C4-2B (cell line): ENCODE measurements around the gene LAMA5.

Source experiments
- H3K27ac ChIP-seq: fragments of 450-650 bp; 2 replicates; pipeline ENCODE4 v1.5.1; 2017
- ZFX ChIP-seq: fragments of 450-650 bp; IDR thresholded peaks from 2 replicates; pipeline ENCODE4 v1.6.1; 2017
- TF ChIP-seq, protein P1 (sequence below): fragments of 450-650 bp; conservative IDR thresholded peaks from 2 replicates; pipeline ENCODE4 v1.5.1; 2017; ENCODE audit warnings: mild to moderate bottlenecking

LAMA5 gene

DNA sequence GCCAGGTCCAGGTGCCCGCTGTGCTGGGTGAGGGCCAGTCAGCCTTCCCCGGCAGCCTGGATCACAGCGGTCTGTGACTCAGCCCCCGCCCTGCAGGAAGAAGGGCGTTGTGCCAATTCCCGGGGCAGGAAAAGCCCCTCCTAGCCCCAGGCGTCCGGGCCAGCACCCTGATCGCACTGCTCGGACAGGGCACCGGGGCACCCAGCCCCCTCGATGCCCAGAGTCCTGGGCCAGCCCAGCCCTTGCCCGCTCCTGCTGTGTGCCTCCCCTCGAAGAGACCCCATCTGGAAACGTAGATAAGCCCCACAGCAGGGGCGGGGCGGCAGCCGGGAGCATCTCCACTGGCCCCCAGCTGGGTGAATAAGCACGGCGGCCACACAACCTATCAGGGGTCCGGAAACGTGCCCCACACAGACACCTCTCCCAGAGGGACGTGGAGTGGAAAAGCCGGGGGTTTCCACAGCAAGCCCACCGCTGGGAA, 9.9 kb downstream of the LAMA5 start:
- peak overlapping the region; percentile 98 for H3K27ac ChIP-seq
- no peak for TF ChIP-seq ZFX
- TF ChIP-seq, protein P1, sequence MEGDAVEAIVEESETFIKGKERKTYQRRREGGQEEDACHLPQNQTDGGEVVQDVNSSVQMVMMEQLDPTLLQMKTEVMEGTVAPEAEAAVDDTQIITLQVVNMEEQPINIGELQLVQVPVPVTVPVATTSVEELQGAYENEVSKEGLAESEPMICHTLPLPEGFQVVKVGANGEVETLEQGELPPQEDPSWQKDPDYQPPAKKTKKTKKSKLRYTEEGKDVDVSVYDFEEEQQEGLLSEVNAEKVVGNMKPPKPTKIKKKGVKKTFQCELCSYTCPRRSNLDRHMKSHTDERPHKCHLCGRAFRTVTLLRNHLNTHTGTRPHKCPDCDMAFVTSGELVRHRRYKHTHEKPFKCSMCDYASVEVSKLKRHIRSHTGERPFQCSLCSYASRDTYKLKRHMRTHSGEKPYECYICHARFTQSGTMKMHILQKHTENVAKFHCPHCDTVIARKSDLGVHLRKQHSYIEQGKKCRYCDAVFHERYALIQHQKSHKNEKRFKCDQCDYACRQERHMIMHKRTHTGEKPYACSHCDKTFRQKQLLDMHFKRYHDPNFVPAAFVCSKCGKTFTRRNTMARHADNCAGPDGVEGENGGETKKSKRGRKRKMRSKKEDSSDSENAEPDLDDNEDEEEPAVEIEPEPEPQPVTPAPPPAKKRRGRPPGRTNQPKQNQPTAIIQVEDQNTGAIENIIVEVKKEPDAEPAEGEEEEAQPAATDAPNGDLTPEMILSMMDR, result no peak

GRCh38 chr20:62356589-62357186, 10.4 kb downstream of the LAMA5 start:
- H3K27ac ChIP-seq, result peak overlapping the region; percentile 98
- TF ChIP-seq, protein P1, result no peak
- no peak for TF ChIP-seq ZFX

DNA sequence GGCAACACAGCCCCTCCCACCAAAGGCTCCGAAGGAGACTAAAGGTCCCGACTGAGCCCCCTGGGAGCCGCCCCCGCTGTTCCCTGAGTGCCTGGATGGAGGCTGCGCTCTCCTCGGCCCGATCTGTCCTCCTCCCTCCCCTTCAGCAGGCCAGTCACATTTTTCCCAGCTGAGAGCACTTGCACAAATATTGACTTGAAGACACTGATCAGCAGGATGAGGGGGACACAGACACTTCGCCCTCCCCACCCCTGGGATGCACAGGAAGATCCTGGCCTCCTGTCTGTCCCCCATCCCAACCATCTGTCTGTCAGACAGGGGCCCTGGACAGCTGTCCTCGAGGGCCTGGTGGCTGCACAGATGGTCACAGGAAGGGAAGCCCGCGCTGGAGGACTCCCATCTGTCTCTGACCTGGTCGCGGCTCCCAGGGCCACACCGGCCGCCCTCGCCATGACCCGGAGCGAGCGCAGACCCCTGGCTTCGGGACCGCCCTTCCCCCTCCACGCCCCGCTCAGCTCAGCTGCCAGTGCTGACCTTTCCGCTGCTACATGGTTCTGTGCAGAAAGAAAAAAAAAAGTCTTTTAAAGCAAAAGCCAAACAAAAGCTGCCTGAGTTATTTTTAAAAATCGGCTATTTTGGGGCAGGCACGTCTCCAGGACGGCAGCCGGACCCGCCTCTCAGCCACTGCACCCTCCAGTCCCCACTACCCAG, 11.1 kb downstream of the LAMA5 start:
- H3K27ac ChIP-seq, result peak overlapping the region; percentile 98
- TF ChIP-seq ZFX, result no peak
- TF ChIP-seq, protein P1, result no peak

DNA sequence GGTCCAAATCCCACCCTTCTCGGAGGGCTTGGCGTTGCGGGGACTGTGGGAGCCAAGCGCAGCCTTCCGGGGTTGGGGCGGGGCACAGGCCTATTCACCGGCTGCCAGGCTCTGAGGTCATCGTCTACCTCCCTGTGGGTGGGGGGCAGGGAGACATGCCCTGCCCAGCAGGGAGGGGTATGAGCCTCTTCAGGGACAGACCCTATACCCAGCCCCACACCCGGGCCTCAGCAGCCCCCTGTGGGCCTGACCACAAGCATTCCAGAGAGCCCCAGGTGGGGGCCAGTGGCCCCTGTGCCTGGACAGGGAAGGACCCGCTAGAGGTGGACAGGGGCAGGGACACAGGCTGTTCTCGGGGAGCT, 11.6 kb downstream of the LAMA5 start:
- no peak for TF ChIP-seq ZFX
- TF ChIP-seq, protein P1, result no peak
- peak overlapping the region; percentile 98 for H3K27ac ChIP-seq

DNA sequence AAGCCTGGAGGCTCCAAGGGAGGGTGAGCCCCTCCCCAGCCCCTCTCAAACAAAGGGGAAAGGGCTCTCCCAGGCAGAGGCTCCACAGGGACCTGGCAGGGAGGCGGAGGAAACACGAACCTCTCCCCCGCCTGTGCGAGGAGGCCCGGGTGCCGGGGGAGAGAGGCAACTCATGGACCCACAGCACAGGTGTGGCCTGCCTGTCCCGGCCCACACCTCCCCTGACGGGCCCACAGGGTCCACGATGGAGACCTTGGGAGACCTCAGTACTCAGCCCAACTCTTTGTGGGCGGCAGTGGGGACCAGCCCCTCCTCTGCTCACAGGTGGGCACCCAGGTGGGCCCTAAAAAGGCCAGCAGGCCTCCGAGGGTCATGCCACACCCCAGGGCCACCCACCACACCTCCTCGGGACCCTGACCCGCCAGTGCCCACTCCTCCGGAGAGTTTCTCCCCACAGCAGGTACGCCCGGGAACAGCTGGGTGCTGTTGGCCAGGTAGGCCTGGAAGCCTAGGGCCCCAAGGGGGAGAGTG, 12.2 kb downstream of the LAMA5 start:
- peak overlapping the region; percentile 98 for H3K27ac ChIP-seq
- no peak for TF ChIP-seq ZFX
- TF ChIP-seq, protein P1, result no peak

DNA sequence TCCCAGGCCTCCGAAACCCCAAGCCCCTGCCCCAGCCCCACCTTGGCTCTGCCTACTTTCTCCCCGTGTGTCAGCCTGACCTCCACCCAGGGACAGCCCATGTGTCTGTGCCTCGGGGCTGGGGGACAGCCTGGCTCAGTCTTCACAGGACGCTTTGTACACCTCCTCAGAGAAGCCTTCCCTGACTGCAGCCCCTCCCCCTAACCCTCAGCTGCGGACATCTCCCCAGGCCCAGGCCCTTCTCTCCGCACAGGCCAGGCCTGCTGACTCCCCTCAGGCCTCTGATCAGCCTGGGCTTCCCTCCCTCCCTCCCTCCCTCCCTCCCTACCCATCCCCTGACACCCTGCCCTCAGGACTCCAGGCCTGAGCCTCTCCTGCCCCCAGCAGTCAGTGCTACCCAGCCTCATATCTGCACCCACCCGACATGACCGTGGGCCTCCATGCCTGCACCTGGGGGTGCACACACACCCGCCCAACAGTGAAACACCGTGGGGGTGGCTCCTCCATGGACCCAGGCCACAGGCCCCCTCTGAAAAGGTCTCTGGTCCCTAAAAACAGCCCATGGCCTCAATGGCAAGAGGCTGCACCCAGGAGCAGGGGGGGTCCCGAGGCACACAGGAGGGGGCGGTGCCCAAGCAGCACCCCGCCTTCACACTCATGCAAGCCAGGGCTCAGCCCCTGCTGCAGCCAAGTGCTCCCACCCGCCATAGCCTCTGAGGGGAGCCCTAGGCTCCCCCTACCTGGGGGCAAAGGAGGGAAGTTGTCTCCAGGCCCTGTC, 12.9 kb downstream of the LAMA5 start:
- peak overlapping the region; percentile 98 for H3K27ac ChIP-seq
- TF ChIP-seq, protein P1, result no peak
- no peak for TF ChIP-seq ZFX
